DND-41 (cell line): Measurements from ENCODE around the gene TMEM269.

Experiments
- CTCF ChIP-seq: IDR thresholded peaks from 2 replicates; pipeline ENCODE4 v1.5.1; 2012; ENCODE audit warnings: borderline replicate concordance, low read length, moderate library complexity, mild to moderate bottlenecking; ENCODE audit not compliant: poor library complexity, severe bottlenecking; ENCODE audit errors: extremely low read depth
- EZH2 ChIP-seq: IDR thresholded peaks from 3 replicates; pipeline ENCODE4 v1.6.1; 2012; ENCODE audit warnings: borderline replicate concordance, low read depth, mild to moderate bottlenecking, moderate library complexity, low read length, inconsistent platforms; ENCODE audit not compliant: severe bottlenecking

- TF ChIP-seq CTCF (no peak), EZH2 (no peak)
These were observed 50.6 kb downstream of the TMEM269 start for GRCh38 chr1:42835422-42835821.
